ENCODE results near the gene SYT17. TPM values are rescaled to one million over a fixed set of nuclear protein-coding genes. Genes with fewer than 3 reads are reported as not detected.

SYT17 gene
- total and polyA plus RNA-seq, 10 of the 15 experiments (the other 5 are each of a cell fraction or from before 2014, with no cell fraction given) = 3.7 to 12.3 (median 5.0) TPM

GRCh38 chr16:19240494-19240893 is 72.5 kb downstream of the SYT17 start:
- Histone ChIP-seq H3K4me2 (ENCODE audit: control insufficient read depth, insufficient read depth) (no peak overlapping the region), H3K4me3 (no peak overlapping the region), H3K27me3 (replicated peaks in 1 of 2; ENCODE audit: control insufficient read depth in 2 of 2, insufficient read depth in 2 of 2, low read length in 1 of 2) (no peaks in the 10 kb centered on the region), H3K4me1 (ENCODE audit: control insufficient read depth, insufficient read depth, low read length) (no peaks in the 10 kb centered on the region), H4K20me1 (ENCODE audit: control insufficient read depth, insufficient read depth) (no peaks in the 10 kb centered on the region), H3K9me3 (replicated peaks; ENCODE audit: control insufficient read depth, insufficient read depth, low read length) (peaks cover 4% of the 10 kb centered on the region), H3K36me3 (ENCODE audit: control insufficient read depth in 2 of 2, insufficient read depth in 2 of 2, low read length in 1 of 2) (no peaks in the 10 kb centered on the region), H3K79me2 (ENCODE audit: control insufficient read depth, insufficient read depth, low read length) (no peaks in the 10 kb centered on the region), H2AFZ (ENCODE audit: control insufficient read depth, low read depth, low read length) (no peak overlapping the region), H3K9ac (ENCODE audit: control insufficient read depth, insufficient read depth, low read length) (no peak overlapping the region), H3K27ac (ENCODE audit: control insufficient read depth, insufficient read depth) (no peak overlapping the region)
- in situ Hi-C loops (cut with MboI) (no loop called here), intact Hi-C loops (cut with micrococcal nuclease; ENCODE audit: unreplicated experiment) (no loop called here)
- ChIA-PET SMC1A (ENCODE audit: uncharacterized antibody, unreplicated experiment) (interaction anchor here (0.7 kb wide), 1 partner anchor 47 kb away, joined by 3 read pairs; no protein-coding TSS in a partner anchor), POLR2A (no interaction called here), CTCF (no interaction called here), RAD21 (ENCODE audit: unreplicated experiment) (no interaction called here)
- ATAC-seq = no peak
- DNase-seq (ENCODE audit: low read depth, low spot score) = no peak
- TF ChIP-seq RB1 (IDR thresholded peaks at IDR 0.05; ENCODE audit: borderline replicate concordance) (no peak), CHD2 (IDR thresholded peaks at IDR 0.05; ENCODE audit: borderline replicate concordance, low read depth, low read length) (no peak), IRF4 (IDR thresholded peaks at IDR 0.05; ENCODE audit: low read depth, low read length) (no peak), RFX5 (IDR thresholded peaks at IDR 0.05; ENCODE audit: low read depth, low read length) (no peak), POLR2A (IDR thresholded peaks at IDR 0.05; ENCODE audit: low read depth, low read length) (no peak), CTCF (IDR thresholded peaks at IDR 0.05 in 2 of 3, conservative IDR thresholded peaks at IDR 0.05 in 1 of 3; ENCODE audit: control insufficient read depth in 2 of 3, extremely low read depth in 1 of 3, insufficient read depth in 1 of 3, low read depth in 3 of 3, low read length in 3 of 3) (no peak), HSF1 (IDR thresholded peaks at IDR 0.05; ENCODE audit: low read depth, low read length) (no peak), YY1 (IDR thresholded peaks at IDR 0.05; ENCODE audit: low read depth, low read length) (no peak), MYC (IDR thresholded peaks at IDR 0.05; ENCODE audit: insufficient read depth, insufficient read length, insufficient replicate concordance, low read length, severe bottlenecking) (no peak), NR2C1 (IDR thresholded peaks at IDR 0.05) (no peak), STAT3 (IDR thresholded peaks at IDR 0.05; ENCODE audit: low read depth, low read length) (no peak), MEF2B (IDR thresholded peaks at IDR 0.05; ENCODE audit: partially characterized antibody, poor library complexity, severe bottlenecking) (no peak), SMAD1 (IDR thresholded peaks at IDR 0.05; ENCODE audit: low read depth, partially characterized antibody) (no peak), MEF2A (IDR thresholded peaks at IDR 0.05; ENCODE audit: insufficient read depth, low read depth, low read length) (no peak), BCL11A (IDR thresholded peaks at IDR 0.05; ENCODE audit: low read depth, low read length) (no peak), CEBPB (IDR thresholded peaks at IDR 0.05; ENCODE audit: borderline replicate concordance in 1 of 2, low read depth in 2 of 2, low read length in 2 of 2) (no peak), SRF (IDR thresholded peaks at IDR 0.05; ENCODE audit: low read depth in 2 of 2, low read length in 2 of 2) (no peak)
- 80% methylated on average over 7 of the region's 7 CpGs for WGBS (ENCODE audit: insufficient coverage, insufficient replicate concordance, low lambda C conversion rate, missing lambda C conversion rate)
- BruUV-seq (replicated peaks) = no TSS peak
- FAIRE-seq = no peak

Measured in GM12878 (cell line).